GM23338 (cell line): ENCODE data around the gene ASB11.

Source experiments
- CREB1 ChIP-seq: fragments of 250-450 bp; sonication (Bioruptor Pico); IDR thresholded peaks from 2 replicates; pipeline ENCODE4 v1.5.0; 2020; ENCODE audit warnings: low read depth, mild to moderate bottlenecking, moderate library complexity
- EZH2 ChIP-seq: fragments of 200-600 bp; sonication (generic); IDR thresholded peaks from one replicate; pipeline ENCODE4 v1.8.0; 2017; ENCODE audit warnings: antibody characterized with exemption, mild to moderate bottlenecking, low read depth; ENCODE audit not compliant: unreplicated experiment
- EZH2phosphoT487 ChIP-seq: fragments of 200-600 bp; sonication (generic); IDR thresholded peaks from one replicate; pipeline ENCODE4 v1.8.1; 2018; ENCODE audit warnings: antibody characterized with exemption; ENCODE audit not compliant: unreplicated experiment
- JUNB ChIP-seq: IDR thresholded peaks from one replicate; pipeline ENCODE4 v1.6.1; 2016; ENCODE audit warnings: antibody characterized with exemption; ENCODE audit not compliant: unreplicated experiment
- POLR2AphosphoS5 ChIP-seq: IDR thresholded peaks from 2 replicates; pipeline ENCODE4 v1.6.1; 2016; ENCODE audit warnings: antibody characterized with exemption, low read depth
- STAT1 ChIP-seq: IDR thresholded peaks from one replicate; pipeline ENCODE4 v1.6.1; 2016; ENCODE audit warnings: antibody characterized with exemption; ENCODE audit not compliant: unreplicated experiment
- TF ChIP-seq, protein P1 (sequence below), 2 experiments: fragments of 200-600 bp in 1 of 2; sonication (generic) in 1 of 2; conservative IDR thresholded peaks; 2 replicates each; pipeline versions ENCODE4 v1.5.1 to v1.6.1; 2016 to 2017; ENCODE audit warnings: antibody characterized with exemption in 2 of 2, low read depth in 2 of 2, mild to moderate bottlenecking in 2 of 2, moderate library complexity in 1 of 2

DNA sequence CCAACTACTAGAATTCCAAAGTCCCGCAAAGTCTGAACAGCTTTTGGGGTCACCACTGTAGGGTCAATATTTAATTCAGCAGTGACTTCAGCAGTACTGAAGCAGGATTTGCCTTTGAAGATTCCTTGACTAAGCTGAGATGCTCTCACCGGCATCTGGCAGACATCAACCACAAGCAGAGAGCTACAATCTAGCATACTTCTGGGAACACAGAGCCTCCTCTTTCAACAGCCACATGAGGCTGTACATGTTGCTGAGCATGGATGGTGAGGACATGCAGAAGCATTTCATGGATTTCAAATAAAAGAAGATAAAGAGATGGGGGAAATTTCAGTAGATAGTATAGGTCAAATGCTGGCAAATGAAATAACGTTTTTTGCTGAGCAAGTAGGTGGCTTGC, 6.6 kb upstream of the ASB11 start:
- TF ChIP-seq, protein P1, sequence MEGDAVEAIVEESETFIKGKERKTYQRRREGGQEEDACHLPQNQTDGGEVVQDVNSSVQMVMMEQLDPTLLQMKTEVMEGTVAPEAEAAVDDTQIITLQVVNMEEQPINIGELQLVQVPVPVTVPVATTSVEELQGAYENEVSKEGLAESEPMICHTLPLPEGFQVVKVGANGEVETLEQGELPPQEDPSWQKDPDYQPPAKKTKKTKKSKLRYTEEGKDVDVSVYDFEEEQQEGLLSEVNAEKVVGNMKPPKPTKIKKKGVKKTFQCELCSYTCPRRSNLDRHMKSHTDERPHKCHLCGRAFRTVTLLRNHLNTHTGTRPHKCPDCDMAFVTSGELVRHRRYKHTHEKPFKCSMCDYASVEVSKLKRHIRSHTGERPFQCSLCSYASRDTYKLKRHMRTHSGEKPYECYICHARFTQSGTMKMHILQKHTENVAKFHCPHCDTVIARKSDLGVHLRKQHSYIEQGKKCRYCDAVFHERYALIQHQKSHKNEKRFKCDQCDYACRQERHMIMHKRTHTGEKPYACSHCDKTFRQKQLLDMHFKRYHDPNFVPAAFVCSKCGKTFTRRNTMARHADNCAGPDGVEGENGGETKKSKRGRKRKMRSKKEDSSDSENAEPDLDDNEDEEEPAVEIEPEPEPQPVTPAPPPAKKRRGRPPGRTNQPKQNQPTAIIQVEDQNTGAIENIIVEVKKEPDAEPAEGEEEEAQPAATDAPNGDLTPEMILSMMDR (conservative IDR thresholded peaks at IDR 0.05; ENCODE audit: low read depth in 2 of 2) = no peak
- TF ChIP-seq EZH2 (no peak), JUNB (no peak), POLR2AphosphoS5 (no peak), CREB1 (CRISPR knock-in tag) (no peak), EZH2phosphoT487 (no peak), STAT1 (no peak)
